ENCODE measurements around the gene CORO1C. TPM values are rescaled to one million over a fixed set of nuclear protein-coding genes. Genes with fewer than 3 reads are reported as not detected.
A peak's percentile ranks its signal among the peaks of the same experiment; 100 is the strongest.
"Not testable (repeated sequence)": the region's sequence is repeated elsewhere in the genome, so short reads cannot be mapped to it uniquely, and the experiment has no call there.

CORO1C gene
- total RNA-seq, 1 experiment from 2014 or later, result 195 TPM

DNA sequence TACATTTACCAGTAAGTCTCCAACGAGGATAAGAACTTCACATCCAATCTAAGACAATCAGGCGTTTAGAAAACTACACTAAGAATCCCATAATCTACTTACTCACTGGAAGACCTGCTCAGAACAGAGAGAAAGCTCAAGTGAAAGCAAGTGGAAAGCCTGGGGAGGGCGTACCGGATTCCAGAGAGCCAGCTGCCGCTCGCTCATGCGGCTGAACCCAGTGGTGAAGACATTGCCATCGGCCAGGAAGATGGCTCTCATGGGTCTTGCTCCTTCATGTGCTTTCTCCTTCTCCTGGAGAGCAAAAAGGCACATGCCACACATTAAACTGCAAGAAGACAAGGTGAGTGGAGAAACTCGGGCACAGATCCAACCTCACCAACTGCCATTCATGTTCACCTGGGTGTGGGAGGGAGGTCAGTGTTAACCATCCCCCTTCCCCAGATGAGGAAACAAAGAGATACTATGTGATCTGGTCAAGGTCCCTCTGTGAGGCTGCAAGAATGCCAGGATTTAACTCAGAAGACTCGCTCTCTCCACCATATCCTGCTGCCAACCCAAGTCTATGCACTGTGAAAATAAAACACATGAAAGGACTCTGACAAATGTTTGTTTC lies 74.1 kb downstream of the CORO1C start:
- CTCF ChIA-PET, result no interaction called here
- H3K27me3 Mint-ChIP-seq (ENCODE audit: insufficient read depth, unreplicated experiment), result no peaks in the 10 kb centered on the region
- Histone ChIP-seq H3K36me3 (ENCODE audit: control insufficient read depth, insufficient read depth, low read length) (no peaks in the 10 kb centered on the region; the same call in 1 of the 2 replicates), H3K9me3 (no peaks in the 10 kb centered on the region), H3K27me3 (replicated peaks; ENCODE audit: control insufficient read depth, insufficient read depth, low read length) (no peaks in the 10 kb centered on the region), H3K4me1 (no peaks in the 10 kb centered on the region), H3K4me3 (ENCODE audit: low read depth, low read length) (no peak overlapping the region)
- no peak overlapping the region for H3K4me3 Mint-ChIP-seq (ENCODE audit: unreplicated experiment)
- TF ChIP-seq, protein P1, sequence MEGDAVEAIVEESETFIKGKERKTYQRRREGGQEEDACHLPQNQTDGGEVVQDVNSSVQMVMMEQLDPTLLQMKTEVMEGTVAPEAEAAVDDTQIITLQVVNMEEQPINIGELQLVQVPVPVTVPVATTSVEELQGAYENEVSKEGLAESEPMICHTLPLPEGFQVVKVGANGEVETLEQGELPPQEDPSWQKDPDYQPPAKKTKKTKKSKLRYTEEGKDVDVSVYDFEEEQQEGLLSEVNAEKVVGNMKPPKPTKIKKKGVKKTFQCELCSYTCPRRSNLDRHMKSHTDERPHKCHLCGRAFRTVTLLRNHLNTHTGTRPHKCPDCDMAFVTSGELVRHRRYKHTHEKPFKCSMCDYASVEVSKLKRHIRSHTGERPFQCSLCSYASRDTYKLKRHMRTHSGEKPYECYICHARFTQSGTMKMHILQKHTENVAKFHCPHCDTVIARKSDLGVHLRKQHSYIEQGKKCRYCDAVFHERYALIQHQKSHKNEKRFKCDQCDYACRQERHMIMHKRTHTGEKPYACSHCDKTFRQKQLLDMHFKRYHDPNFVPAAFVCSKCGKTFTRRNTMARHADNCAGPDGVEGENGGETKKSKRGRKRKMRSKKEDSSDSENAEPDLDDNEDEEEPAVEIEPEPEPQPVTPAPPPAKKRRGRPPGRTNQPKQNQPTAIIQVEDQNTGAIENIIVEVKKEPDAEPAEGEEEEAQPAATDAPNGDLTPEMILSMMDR (IDR thresholded peaks at IDR 0.05; ENCODE audit: insufficient read depth in 1 of 2, low read depth in 1 of 2, low read length in 1 of 2, severe bottlenecking in 1 of 2, unreplicated experiment in 1 of 2), result no peak
- no TSS peak for BruUV-seq (replicated peaks)
- H3K9me3 Mint-ChIP-seq (ENCODE audit: unreplicated experiment), result no peaks in the 10 kb centered on the region
- intact Hi-C loops (cut with micrococcal nuclease; ENCODE audit: unreplicated experiment), result no loop called here
- peak overlapping the region; percentile 25 for H3K27ac Mint-ChIP-seq (ENCODE audit: unreplicated experiment)
- no peaks in the 10 kb centered on the region for H3K4me1 Mint-ChIP-seq (ENCODE audit: low read depth, unreplicated experiment)
- no peak for DNase-seq
- peaks cover 68% of the 10 kb centered on the region for H3K36me3 Mint-ChIP-seq (ENCODE audit: insufficient read depth, unreplicated experiment)
- POLR2A ChIA-PET, result no interaction called here

DNA sequence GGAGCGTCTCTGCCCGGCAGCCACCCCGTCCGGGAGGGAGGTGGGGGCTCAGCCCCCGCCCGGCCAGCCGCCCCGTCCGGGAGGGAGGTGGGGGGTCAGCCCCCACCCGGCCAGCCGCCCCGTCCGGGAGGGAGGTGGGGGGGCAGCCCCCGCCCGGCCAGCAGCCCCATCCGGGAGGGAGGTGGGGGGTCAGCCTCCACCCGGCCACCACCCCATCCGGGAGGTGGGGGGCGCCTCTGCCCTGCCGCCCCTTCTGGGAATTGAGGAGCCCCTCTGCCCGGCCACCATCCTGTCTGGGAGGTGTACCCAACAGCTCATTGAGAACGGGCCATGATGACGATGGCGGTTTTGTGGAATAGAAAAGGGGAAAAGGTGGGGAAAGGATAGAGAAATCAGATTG lies 75.1 kb downstream of the CORO1C start:
- H3K36me3 Mint-ChIP-seq (ENCODE audit: insufficient read depth, unreplicated experiment), result peaks cover 69% of the 10 kb centered on the region
- BruUV-seq (replicated peaks); CTCF ChIA-PET; H3K27me3 Mint-ChIP-seq (ENCODE audit: insufficient read depth, unreplicated experiment); H3K4me1 Mint-ChIP-seq (ENCODE audit: low read depth, unreplicated experiment); POLR2A ChIA-PET; H3K9me3 ChIP-seq; intact Hi-C loops (cut with micrococcal nuclease; ENCODE audit: unreplicated experiment); H3K9me3 Mint-ChIP-seq (ENCODE audit: unreplicated experiment); H3K36me3 ChIP-seq (ENCODE audit: control insufficient read depth, insufficient read depth, low read length); H3K4me1 ChIP-seq; H3K27ac Mint-ChIP-seq (ENCODE audit: unreplicated experiment); H3K27me3 ChIP-seq (replicated peaks; ENCODE audit: control insufficient read depth, insufficient read depth, low read length); H3K4me3 Mint-ChIP-seq (ENCODE audit: unreplicated experiment); H3K4me3 ChIP-seq (ENCODE audit: low read depth, low read length); DNase-seq: not testable (repeated sequence)

DNA sequence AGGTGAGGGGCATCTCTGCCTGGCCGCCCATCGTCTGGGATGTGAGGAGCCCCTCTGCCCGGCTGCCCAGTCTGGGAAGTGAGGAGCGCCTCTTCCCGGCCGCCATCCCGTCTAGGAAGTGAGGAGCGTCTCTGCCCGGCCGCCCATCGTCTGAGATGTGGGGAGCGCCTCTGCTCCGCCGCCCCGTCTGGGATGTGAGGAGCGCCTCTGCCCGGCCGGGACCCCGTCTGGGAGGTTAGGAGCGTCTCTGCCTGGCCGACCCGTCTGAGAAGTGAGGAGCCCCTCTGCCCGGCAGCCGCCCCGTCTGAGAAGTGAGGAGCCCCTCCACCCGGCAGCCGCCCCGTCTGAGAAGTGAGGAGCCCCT lies 75.5 kb downstream of the CORO1C start:
- not testable (repeated sequence) for H3K9me3 ChIP-seq
- H3K36me3 Mint-ChIP-seq (ENCODE audit: insufficient read depth, unreplicated experiment), result peaks cover 74% of the 10 kb centered on the region

DNA sequence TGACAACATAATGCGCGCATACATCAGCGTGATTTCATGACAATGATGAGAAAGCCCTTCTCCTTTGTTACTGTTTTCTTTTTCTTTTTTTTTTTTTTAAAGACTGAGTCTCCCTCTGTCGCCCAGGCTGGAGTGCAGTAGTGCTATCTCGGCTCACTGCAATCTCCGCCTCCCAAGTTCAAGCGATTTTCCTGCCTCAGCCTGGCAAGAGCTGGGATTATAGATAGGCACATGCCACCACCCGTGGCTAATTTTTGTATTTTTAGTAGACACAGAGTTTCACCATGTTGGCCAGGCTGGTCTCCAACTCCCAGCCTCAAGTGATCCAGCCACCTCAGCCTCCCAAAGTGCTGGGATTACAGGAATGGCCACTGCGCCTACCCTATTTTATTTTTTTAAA lies 76.7 kb downstream of the CORO1C start:
- H3K36me3 ChIP-seq (ENCODE audit: control insufficient read depth, insufficient read depth, low read length); H3K4me3 Mint-ChIP-seq (ENCODE audit: unreplicated experiment); H3K4me1 Mint-ChIP-seq (ENCODE audit: low read depth, unreplicated experiment); intact Hi-C loops (cut with micrococcal nuclease; ENCODE audit: unreplicated experiment); H3K4me1 ChIP-seq; POLR2A ChIA-PET; H3K27me3 ChIP-seq (replicated peaks; ENCODE audit: control insufficient read depth, insufficient read depth, low read length); H3K4me3 ChIP-seq (ENCODE audit: low read depth, low read length); H3K9me3 Mint-ChIP-seq (ENCODE audit: unreplicated experiment); DNase-seq; CTCF ChIA-PET; H3K27me3 Mint-ChIP-seq (ENCODE audit: insufficient read depth, unreplicated experiment); H3K9me3 ChIP-seq; H3K27ac Mint-ChIP-seq (ENCODE audit: unreplicated experiment); BruUV-seq (replicated peaks): not testable (repeated sequence)
- H3K36me3 Mint-ChIP-seq (ENCODE audit: insufficient read depth, unreplicated experiment), result peaks cover 83% of the 10 kb centered on the region

More for the DNA sequence above, 75.5 kb downstream of the CORO1C start:
- intact Hi-C loops (cut with micrococcal nuclease; ENCODE audit: unreplicated experiment); H3K27me3 Mint-ChIP-seq (ENCODE audit: insufficient read depth, unreplicated experiment); CTCF ChIA-PET; DNase-seq; H3K4me1 Mint-ChIP-seq (ENCODE audit: low read depth, unreplicated experiment); H3K27me3 ChIP-seq (replicated peaks; ENCODE audit: control insufficient read depth, insufficient read depth, low read length); BruUV-seq (replicated peaks); H3K4me3 ChIP-seq (ENCODE audit: low read depth, low read length); H3K9me3 Mint-ChIP-seq (ENCODE audit: unreplicated experiment); H3K27ac Mint-ChIP-seq (ENCODE audit: unreplicated experiment); POLR2A ChIA-PET; H3K4me3 Mint-ChIP-seq (ENCODE audit: unreplicated experiment); H3K36me3 ChIP-seq (ENCODE audit: control insufficient read depth, insufficient read depth, low read length); H3K4me1 ChIP-seq: not testable (repeated sequence)

All from Caco-2 (cell line).